GM18951 (cell line): ENCODE results near the gene CCDC40.

ENCODE experiments used
- POLR2A ChIP-seq: IDR thresholded peaks from 4 replicates; pipeline ENCODE4 v1.6.1; 2011; ENCODE audit warnings: mild to moderate bottlenecking; ENCODE audit not compliant: insufficient read length, insufficient read depth; ENCODE audit errors: extremely low read depth
- in situ Hi-C: fragments of 300-500 bp; cut with MboI; formaldehyde crosslinking; loops from one replicate; pipeline ENCODE4 v1.12.0; 2022; ENCODE audit warnings: low sequenced_read_pairs, mixed read lengths, inconsistent platforms; ENCODE audit not compliant: unreplicated experiment

The CCDC40 gene

DNA sequence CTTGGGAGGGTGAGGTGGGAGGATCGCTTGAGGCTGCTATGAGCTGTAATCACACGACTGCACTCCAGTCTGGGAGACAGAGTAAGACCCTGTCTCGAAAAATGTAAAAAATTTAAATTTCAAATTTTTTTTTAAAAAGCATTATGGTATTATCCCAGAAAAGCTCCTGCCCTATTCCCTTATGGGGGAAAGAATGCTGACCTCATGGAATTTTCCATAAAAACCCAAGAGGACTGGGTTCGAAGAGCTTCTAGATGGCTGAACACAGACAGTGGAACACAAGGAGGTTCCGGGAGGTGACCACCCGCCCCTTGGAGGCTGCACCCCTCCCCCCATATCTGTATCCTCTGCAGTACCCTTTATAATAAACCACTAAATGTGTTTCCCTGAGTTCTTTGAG is 106.5 kb downstream of the CCDC40 start:
- in situ Hi-C loops: no loop called here
- no peak for TF ChIP-seq POLR2A

DNA sequence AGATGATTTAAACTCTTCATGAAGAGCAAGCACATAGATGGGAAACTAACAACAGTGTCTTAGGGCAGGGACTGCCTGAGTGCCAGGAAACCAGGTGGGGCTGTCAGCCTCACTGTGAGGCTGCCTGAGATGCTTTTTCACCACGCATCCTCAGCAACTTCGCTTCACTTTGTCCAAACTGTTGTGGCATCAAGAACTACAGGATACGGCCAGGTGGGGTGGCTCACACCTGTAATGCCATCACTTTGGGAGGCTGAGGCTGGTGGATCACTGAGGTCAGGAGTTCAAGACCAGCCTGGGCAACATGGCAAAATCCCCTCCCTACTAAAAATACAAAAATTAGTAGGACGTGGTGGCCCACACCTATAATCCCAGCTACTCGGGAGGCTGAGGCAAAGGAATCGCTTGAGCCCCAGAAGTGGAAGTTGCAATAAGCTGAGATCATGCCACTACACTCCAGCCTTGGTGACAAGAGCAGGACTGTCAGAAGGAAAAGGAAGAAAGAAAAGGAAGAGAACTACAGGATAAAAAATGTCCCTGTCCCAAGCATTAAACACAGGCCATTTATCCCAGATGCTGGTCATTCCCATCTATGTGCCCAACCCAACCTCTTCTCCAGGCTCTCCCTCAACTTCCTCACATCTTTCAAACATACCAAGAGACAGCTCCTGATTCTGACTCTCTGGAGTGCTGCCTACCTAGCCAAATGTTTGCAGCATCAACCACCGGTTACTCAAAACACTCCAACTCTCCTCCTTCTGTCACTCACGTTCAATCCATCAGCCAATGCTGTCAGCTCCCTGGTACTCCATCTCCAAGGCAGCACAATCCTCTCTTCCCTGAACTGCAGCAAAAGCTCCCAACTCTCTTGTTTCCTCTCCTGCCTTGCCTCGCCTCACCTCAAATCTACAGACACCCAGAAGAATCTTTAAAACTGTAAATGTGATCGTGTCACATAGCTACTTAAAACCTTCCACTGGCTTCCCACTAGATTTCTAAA is 108.9 kb downstream of the CCDC40 start:
- in situ Hi-C loops: no loop called here
- no peak for TF ChIP-seq POLR2A

DNA sequence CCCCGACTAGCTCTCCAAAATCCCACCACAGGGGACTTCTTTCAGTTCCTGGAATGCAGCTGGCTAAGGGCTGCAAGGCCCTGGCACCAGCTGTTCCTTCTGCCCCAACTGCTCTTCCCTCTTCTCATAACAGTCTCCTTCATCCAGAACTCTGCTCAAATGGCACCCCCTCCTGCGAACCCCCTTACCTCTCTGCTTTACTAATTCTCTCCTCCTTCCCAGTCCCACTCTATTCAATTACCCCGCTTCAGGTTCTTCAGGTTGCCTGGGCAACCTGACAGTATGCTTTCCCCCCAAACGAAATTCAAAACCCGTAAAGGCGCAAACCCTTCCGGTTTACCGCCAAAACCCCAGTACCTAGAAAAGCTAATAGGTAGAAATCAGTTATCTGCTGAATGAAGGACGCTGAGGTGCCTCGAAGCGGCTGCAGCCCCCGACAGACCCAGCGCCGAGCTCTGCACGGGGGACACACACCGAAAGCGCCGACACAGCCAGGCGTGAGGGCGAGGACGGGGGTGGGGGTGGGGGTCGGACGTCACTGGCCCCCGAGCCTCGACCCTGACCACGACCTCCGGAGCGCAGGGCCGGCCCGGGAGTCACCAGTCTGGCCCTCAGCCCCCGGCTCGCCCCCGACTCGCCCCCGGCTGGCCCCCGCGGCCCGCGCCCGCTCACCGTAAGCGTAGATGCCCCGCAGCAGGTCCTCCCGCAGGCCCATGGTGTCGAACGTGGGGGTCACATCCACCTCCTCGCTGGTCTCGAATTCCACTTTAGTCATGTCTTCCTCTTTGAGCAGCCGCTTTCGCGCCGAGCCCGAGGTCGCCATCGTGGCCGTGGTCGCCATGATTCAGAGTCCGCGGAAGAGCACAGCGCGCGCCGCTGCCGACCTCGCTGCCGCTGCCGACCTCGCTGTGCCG is 109.9 kb downstream of the CCDC40 start:
- in situ Hi-C loops: no loop called here
- no peak for TF ChIP-seq POLR2A

DNA sequence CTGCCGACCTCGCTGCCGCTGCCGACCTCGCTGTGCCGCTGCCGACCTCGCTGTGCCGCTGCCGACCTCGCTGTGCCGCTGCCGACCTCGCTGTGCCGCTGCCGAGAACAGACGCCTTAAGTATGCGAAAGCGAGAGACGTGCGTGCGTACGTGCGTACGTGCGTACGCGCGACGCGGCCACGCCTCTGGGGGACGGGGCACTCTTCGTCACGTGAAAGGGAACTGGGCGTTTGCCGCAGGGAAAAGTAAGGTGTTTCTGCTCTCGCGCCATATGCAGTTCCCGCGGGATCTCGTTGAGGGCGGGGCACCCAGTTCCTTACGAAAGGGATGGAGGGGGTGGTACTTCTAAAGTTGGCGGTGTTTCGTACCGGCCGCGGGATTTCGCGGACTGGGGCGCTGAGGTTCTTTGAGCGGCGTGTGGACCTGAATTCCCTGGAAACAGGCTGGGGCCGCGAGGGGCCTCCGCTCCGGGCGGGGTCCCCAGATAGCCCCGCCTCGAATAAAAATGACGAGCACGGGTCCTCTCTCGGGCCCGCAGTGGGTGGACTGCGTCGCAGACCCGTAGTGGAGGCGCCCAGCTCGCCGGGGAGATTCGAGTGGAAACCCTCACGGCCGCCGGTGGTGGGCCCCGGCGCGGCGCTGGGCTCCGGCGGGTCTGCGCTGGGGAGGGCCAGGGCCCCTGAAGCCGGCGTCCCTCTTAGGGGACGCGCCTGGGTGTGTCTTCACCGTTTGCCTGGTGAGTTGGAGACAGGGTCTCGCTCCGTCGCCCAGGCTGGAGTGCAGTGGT is 110.8 kb downstream of the CCDC40 start, which contains the start of gene EIF4A3:
TSS of gene EIF4A3 (minus strand) at position 94 of the 788 bp plus-strand sequence. CDS start 167 bp downstream, outside the sequence.
- in situ Hi-C loops: no loop called here

More for the DNA sequence above, 110.8 kb downstream of the CCDC40 start, which contains the start of gene EIF4A3:
- TF ChIP-seq POLR2A: peak; percentile 99
